TTC549 (cell line): ENCODE data around the gene NPAS3.

Source experiments
- FAIRE-seq: peaks from 2 replicates; lab custom pipeline; 2012; peaks lifted over from hg19 to GRCh38; lab: Jason Lieb, UNC

Gene NPAS3

GRCh38 chr14:32938719-32939253 is at the start of gene NPAS3:
Gene NPAS3, plus strand, starts transcription at chr14:32938879.
- FAIRE-seq = no peak

GRCh38 chr14:32896979-32897697 is 41.5 kb upstream of the NPAS3 start:
- FAIRE-seq = no peak

GRCh38 chr14:32897698-32898064 is 41.0 kb upstream of the NPAS3 start:
- FAIRE-seq = no peak

GRCh38 chr14:32898876-32899275 is 39.8 kb upstream of the NPAS3 start:
- no peak for FAIRE-seq

- no peak for FAIRE-seq
Observed at GRCh38 chr14:32900547-32900946, 38.1 kb upstream of the NPAS3 start.

GRCh38 chr14:32905013-32905412 is 33.7 kb upstream of the NPAS3 start:
- no peak for FAIRE-seq

GRCh38 chr14:32906672-32907071 is 32.0 kb upstream of the NPAS3 start:
- FAIRE-seq = no peak

GRCh38 chr14:32908196-32909084 is 30.2 kb upstream of the NPAS3 start:
- no peak for FAIRE-seq

- no peak for FAIRE-seq
Observed at GRCh38 chr14:32913725-32914124, 25.0 kb upstream of the NPAS3 start.

- no peak for FAIRE-seq
Observed at GRCh38 chr14:32914391-32914790, 24.3 kb upstream of the NPAS3 start.

- FAIRE-seq = no peak
Observed at GRCh38 chr14:32920696-32921276, 17.9 kb upstream of the NPAS3 start.

- no peak for FAIRE-seq
Observed at GRCh38 chr14:32925439-32925838, 13.2 kb upstream of the NPAS3 start.

- no peak for FAIRE-seq
Observed at GRCh38 chr14:32932302-32932913, 6.3 kb upstream of the NPAS3 start.

GRCh38 chr14:32932914-32933628 is 5.6 kb upstream of the NPAS3 start:
- FAIRE-seq = no peak

GRCh38 chr14:32933629-32934072 is 5.0 kb upstream of the NPAS3 start:
- FAIRE-seq = no peak

- no peak for FAIRE-seq
Observed at GRCh38 chr14:32934073-32934880, 4.4 kb upstream of the NPAS3 start.

- no peak for FAIRE-seq
Observed at GRCh38 chr14:32934881-32935633, 3.6 kb upstream of the NPAS3 start.

GRCh38 chr14:32939254-32940065 is 781 bp downstream of the NPAS3 start:
- FAIRE-seq = no peak

- no peak for FAIRE-seq
Observed at GRCh38 chr14:32940066-32940651, 1.5 kb downstream of the NPAS3 start.
